GM21576 (cell line): ENCODE results near the gene METAP1.
"Not testable (repeated sequence)": the region's sequence is repeated elsewhere in the genome, so short reads cannot be mapped to it uniquely, and the experiment has no call there.

Experiments
- ATAC-seq: cut with Tn5 transposase; IDR thresholded peaks from one replicate; pipeline ENCODE4 v1.9.1; 2021; ENCODE audit warnings: mild to moderate bottlenecking, moderate library complexity; ENCODE audit not compliant: unreplicated experiment

METAP1 gene

DNA sequence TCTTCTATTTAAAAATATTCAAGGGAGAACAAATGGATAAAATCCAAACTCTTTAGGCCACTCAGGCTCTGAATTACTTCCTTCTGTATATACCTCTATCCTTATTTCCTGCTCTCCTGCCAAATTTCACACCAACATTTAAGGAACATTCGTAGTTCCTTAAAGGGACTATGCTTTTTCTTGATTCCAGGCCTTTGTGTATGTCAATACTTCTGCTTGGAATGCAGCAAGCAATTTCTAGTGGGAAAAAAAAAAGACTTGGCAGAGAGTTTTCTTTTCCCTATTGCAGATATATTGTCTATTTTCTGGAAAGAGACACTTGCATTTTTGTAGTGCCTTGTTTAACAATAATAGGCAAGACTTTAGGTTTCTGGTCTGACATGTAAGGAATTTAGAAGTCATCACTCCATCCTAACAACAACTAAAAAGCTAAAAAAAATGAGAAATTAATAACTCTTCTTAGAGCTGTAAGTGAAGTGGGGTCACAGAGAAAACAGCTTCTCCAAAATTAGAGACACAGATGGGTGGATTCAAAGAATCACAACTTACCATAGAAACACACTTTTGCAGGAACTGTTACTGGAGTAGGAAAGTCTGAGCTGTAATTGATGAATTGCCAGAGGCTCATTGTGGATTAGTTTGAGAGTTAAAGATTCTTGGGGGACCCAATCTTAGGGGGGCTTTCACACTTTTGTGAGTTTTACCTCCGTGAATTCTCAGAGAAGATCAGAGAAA lies 95.1 kb downstream of the METAP1 start:
- no peak for ATAC-seq

- no peak for ATAC-seq
Measured at GRCh38 chr4:99091216-99091575, 95.7 kb downstream of the METAP1 start.

GRCh38 chr4:99091841-99092240 lies 96.3 kb downstream of the METAP1 start:
- not testable (repeated sequence) for ATAC-seq

- no peak for ATAC-seq
Measured at GRCh38 chr4:99099311-99099710, 103.8 kb downstream of the METAP1 start.

GRCh38 chr4:99099814-99100213 lies 104.3 kb downstream of the METAP1 start:
- not testable (repeated sequence) for ATAC-seq

DNA sequence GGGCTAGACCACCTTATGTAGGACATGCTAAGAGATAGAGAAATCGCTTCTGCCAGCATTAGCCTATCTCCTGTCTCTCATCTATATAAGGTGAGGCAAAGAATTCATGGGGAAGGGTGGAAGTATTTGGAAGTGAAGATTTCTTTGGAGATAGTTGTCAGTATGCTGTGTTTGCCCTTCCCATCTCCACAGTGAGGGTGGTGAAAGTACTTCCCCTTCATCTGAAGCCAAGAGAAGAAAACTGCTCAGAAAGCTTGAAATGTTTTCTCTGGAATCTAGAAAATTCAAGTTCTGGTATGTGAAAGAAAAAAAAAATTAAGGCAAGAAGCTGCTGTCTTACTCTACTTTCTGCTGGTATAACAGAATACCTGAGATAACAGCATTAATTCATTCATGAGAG lies 105.4 kb downstream of the METAP1 start:
- ATAC-seq = no peak

- no peak for ATAC-seq
Measured at GRCh38 chr4:99102634-99103033, 107.1 kb downstream of the METAP1 start.

DNA sequence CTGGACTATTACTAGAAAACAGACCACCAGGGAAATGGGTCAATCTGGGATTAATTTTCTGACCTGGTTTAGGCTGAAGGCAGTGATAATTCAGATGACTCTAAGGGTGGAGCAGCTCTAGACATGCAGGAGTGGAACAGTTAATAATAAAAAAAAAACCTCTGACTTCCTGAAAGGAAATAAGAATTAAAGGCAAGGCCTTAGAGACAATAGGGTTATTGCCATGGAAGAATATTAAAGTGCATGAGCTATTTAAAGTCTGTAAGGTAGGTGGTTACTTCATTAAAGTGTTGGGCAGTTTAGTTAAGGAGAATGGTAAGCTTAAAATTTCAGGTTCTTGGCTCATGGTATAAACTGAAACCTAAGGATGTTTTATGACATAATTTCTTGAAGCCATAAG lies 107.6 kb downstream of the METAP1 start:
- ATAC-seq = no peak

- no peak for ATAC-seq
Measured at GRCh38 chr4:99104153-99104552, 108.6 kb downstream of the METAP1 start.

- not testable (repeated sequence) for ATAC-seq
Measured at GRCh38 chr4:99109286-99109685, 113.8 kb downstream of the METAP1 start.
